GM12875 (cell line): ENCODE data around the gene BRIP1.
A peak's percentile ranks its signal among the peaks of the same experiment; 100 is the strongest.
"Not testable (repeated sequence)": the region's sequence is repeated elsewhere in the genome, so short reads cannot be mapped to it uniquely, and the experiment has no call there.

Experiments used
- H3K4me3 ChIP-seq: one replicate; pipeline ENCODE4 v1.5.1; 2011; ENCODE audit warnings: low read depth, low read length, control low read depth
- CTCF ChIP-seq: IDR thresholded peaks from 2 replicates; pipeline ENCODE4 v1.5.1; 2011; ENCODE audit warnings: low read depth, mild to moderate bottlenecking, control low read depth, inconsistent platforms, low read length, moderate library complexity, borderline replicate concordance; ENCODE audit not compliant: insufficient read depth

Gene BRIP1

DNA sequence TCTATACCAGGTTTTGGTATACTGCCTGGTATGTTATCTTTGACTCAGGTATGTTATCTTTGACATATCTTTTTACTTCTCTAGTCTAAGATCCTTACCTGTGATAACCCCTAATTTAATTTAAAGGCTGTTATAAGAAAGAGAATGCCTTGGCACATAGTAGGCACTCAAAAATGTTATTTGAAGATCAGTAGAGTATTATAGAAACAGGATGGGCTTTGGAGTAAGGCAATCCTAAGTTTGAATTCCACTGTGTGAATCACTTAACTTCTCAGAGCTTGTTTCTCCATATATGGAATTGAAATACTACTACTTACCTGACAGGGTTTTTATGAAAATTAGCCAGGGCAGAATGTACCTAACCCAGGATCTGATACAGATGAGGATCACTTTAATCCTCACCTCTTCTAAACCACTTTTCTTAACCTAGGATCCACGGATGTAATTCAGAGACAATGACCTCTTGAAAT is 1.2 kb downstream of the BRIP1 start:
- no peak for TF ChIP-seq CTCF
- H3K4me3 ChIP-seq, result peak overlapping the region; percentile 12

DNA sequence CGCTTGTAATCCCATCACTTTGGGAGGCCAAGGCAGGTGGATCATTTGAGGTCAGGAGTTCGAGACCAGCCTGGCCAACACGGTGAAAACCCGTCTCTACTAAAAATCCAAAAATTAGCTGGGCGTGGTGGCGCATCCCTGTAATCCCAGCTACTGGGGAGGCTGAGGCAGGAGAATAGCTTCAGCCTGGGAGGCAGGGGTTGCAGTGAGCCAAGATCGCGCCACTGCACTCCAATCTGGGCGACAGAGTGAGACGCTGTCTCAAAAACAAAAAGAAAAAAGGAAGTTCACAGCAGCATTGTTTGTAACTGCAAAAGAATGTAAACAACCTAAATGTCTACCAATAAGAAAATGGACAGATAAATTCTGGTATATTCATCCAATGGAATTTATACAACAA is 2.9 kb downstream of the BRIP1 start:
- not testable (repeated sequence) for H3K4me3 ChIP-seq

DNA sequence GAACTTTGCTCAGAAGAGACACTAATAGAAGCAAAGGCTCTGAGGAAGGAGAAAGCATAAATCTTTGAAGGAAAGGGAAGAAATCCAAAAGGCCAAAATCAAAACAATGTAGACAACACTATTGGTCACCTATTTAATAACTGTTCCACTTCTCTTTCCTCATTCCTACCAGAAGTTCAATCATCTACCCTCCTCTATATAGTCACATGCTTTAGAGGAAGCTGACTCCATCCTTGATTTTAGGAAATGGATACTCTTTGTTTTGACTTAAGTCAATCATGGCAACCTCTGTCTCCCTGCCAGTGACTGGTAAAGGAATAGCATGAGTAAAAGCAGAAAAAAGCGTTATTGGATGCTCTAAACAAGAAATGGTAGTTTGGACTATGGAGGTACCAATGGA is 7.3 kb downstream of the BRIP1 start:
- H3K4me3 ChIP-seq, result no peak overlapping the region
- no peak for TF ChIP-seq CTCF

GRCh38 chr17:61852857-61853256 is 10.5 kb downstream of the BRIP1 start:
- no peak for TF ChIP-seq CTCF
- H3K4me3 ChIP-seq, result no peak overlapping the region

GRCh38 chr17:61849674-61850073 is 13.7 kb downstream of the BRIP1 start:
- H3K4me3 ChIP-seq, result no peak overlapping the region
- TF ChIP-seq CTCF, result no peak

- no peak overlapping the region for H3K4me3 ChIP-seq
- TF ChIP-seq CTCF, result no peak
Observed at GRCh38 chr17:61848896-61849295, 14.4 kb downstream of the BRIP1 start.

DNA sequence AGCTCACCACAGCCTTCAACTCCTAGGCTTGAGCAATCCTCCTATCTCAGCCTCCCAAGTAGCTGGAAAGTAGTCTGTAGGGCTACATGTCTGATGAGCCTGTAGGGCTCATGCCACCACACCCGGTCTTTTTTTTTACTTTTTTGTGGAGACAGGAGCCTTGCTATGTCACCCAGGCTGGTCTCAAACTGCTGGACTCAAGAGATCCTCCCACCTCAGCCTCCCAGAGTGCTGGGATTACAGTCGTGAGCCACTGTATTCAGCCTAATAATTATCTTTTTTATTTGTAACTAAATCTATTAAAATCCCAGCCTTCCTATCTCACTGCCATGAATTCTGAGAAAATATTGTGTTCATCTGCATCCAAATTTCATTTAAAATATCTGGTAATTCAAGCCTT is 15.1 kb downstream of the BRIP1 start:
- H3K4me3 ChIP-seq, result no peak overlapping the region
- TF ChIP-seq CTCF, result no peak

DNA sequence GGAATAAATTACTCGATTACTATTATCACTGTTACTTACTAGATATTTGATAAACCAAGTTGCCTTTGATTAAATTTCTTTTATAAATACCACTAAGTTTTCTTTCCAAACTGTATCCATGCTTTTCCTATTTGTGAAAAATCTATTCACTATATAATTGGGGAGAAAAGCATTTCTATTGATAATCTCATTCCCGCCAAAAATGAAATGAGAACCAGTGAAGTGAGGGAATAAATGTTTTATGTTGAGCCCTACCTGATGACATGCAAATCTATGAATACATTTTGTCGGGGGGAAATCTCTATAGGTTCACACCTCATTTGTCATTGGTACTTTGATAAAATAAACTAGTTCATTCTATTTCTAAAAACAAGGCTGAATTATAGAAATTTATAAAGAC is 15.7 kb downstream of the BRIP1 start:
- no peak for TF ChIP-seq CTCF
- H3K4me3 ChIP-seq, result no peak overlapping the region
